A673 (cell line): Measurements from ENCODE around the gene TBPL1. TPM values are rescaled to one million over a fixed set of nuclear protein-coding genes. Genes with fewer than 3 reads are reported as not detected.

Source experiments
- BruUV-seq: library from RNA; stranded (reverse); fragments of 400-500 nt; replicated peaks from 2 replicates; lab custom pipeline; 2021; lab: Mats Ljungman, UMichigan
- CTCF ChIA-PET: fragments of 300-600 bp; sonication (Branson Sonifier 250); formaldehyde crosslinking; loops from one replicate; lab custom pipeline; 2022; ENCODE audit warnings: antibody characterized with exemption; lab: Charles Lee
- POLR2A ChIA-PET: fragments of 300-600 bp; sonication (Branson Sonifier 250); formaldehyde crosslinking; loops from one replicate; lab custom pipeline; 2022; ENCODE audit warnings: antibody characterized with exemption; ENCODE audit not compliant: low non-redundant PET; lab: Charles Lee
- DNase-seq: peaks from one replicate; pipeline ENCODE4 v3.0.0-alpha.2; 2015; ENCODE audit warnings: low spot score
- H3K27ac ChIP-seq: fragments of 200-600 bp; sonication (generic); 2 replicates; pipeline ENCODE4 v1.5.1; 2016; ENCODE audit warnings: mixed run types, low read depth, mild to moderate bottlenecking, mixed read lengths, antibody characterized with exemption, low read length; ENCODE audit not compliant: poor library complexity, severe bottlenecking
- H3K27me3 ChIP-seq: fragments of 200-600 bp; sonication (generic); replicated peaks from 2 replicates; pipeline ENCODE4 v1.6.1; 2017; ENCODE audit warnings: mixed run types, low read depth, mild to moderate bottlenecking, mixed read lengths, antibody characterized with exemption, low read length; ENCODE audit not compliant: insufficient read depth, poor library complexity
- H3K36me3 ChIP-seq: fragments of 200-600 bp; sonication (generic); 2 replicates; pipeline ENCODE4 v1.6.1; 2016; ENCODE audit warnings: mixed run types, mild to moderate bottlenecking, mixed read lengths, antibody characterized with exemption, low read length; ENCODE audit not compliant: insufficient read depth, poor library complexity, severe bottlenecking
- H3K4me1 ChIP-seq: fragments of 200-600 bp; sonication (generic); 2 replicates; pipeline ENCODE4 v1.6.1; 2017; ENCODE audit warnings: mixed run types, mild to moderate bottlenecking, mixed read lengths, antibody characterized with exemption, low read length; ENCODE audit not compliant: insufficient read depth, poor library complexity, severe bottlenecking
- H3K4me3 ChIP-seq: fragments of 200-600 bp; sonication (generic); 2 replicates; pipeline ENCODE4 v1.5.1; 2016; ENCODE audit warnings: low read depth, mixed run types, mild to moderate bottlenecking, mixed read lengths, low read length; ENCODE audit not compliant: poor library complexity, severe bottlenecking
- H3K9me3 ChIP-seq: fragments of 200-600 bp; sonication (generic); 2 replicates; pipeline ENCODE4 v1.6.1; 2016; ENCODE audit warnings: mixed run types, low read depth, mild to moderate bottlenecking, mixed read lengths, antibody characterized with exemption, low read length; ENCODE audit not compliant: poor library complexity, severe bottlenecking
- EZH2 ChIP-seq: fragments of 200-600 bp; sonication (generic); IDR thresholded peaks from 2 replicates; pipeline ENCODE4 v1.6.1; 2017; ENCODE audit warnings: borderline replicate concordance, low read depth, mild to moderate bottlenecking, mixed read lengths, antibody characterized with exemption, low read length; ENCODE audit not compliant: poor library complexity, severe bottlenecking
- intact Hi-C: fragments of 100-400 bp; cut with micrococcal nuclease; formaldehyde crosslinking; loops from one replicate; pipeline ENCODE4 v1.10.0; 2022; ENCODE audit not compliant: unreplicated experiment
- total RNA-seq: library from RNA; stranded (reverse); gene quantifications from 2 replicates; pipeline ENCODE4 v1.2.3, GENCODE V29; 2021
- TF ChIP-seq, protein P1 (sequence below): fragments of 300-800, 200-600 bp; sonication (generic); conservative IDR thresholded peaks from 2 replicates; pipeline ENCODE4 v1.5.1; 2017; ENCODE audit warnings: low read depth, mild to moderate bottlenecking, antibody characterized with exemption, low read length, moderate library complexity, mixed read lengths

TBPL1 gene
- total RNA-seq, 1 experiment from 2014 or later, result 46.3 TPM

DNA sequence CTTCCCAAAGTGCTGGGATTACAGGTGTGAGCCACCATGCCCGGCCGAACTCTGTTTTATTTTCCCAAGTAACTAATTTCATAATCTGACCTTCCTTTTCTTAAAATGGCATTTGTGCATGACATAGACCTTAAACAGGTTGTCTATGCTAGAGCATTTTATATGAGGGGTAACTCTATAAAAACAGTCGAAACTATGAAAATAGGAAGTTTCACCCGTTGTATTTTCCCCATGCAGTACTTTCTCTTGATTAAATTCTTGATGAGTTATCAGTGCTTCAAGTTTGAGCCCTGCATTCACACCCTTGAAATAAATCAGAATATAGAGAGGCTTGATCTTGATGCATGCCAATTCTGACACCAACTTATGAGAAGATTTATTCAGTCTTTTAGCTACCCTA lies 11.7 kb downstream of the TBPL1 start:
- H3K36me3 ChIP-seq, result no peaks in the 10 kb centered on the region
- DNase-seq, result no peak
- POLR2A ChIA-PET, result no interaction called here
- TF ChIP-seq, protein P1, sequence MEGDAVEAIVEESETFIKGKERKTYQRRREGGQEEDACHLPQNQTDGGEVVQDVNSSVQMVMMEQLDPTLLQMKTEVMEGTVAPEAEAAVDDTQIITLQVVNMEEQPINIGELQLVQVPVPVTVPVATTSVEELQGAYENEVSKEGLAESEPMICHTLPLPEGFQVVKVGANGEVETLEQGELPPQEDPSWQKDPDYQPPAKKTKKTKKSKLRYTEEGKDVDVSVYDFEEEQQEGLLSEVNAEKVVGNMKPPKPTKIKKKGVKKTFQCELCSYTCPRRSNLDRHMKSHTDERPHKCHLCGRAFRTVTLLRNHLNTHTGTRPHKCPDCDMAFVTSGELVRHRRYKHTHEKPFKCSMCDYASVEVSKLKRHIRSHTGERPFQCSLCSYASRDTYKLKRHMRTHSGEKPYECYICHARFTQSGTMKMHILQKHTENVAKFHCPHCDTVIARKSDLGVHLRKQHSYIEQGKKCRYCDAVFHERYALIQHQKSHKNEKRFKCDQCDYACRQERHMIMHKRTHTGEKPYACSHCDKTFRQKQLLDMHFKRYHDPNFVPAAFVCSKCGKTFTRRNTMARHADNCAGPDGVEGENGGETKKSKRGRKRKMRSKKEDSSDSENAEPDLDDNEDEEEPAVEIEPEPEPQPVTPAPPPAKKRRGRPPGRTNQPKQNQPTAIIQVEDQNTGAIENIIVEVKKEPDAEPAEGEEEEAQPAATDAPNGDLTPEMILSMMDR, result no peak
- TF ChIP-seq EZH2, result no peak
- H3K27ac ChIP-seq, result no peak overlapping the region
- H3K4me1 ChIP-seq, result peaks cover 15% of the 10 kb centered on the region
- intact Hi-C loops, result no loop called here
- no peak overlapping the region for H3K4me3 ChIP-seq
- H3K9me3 ChIP-seq, result no peaks in the 10 kb centered on the region
- no peaks in the 10 kb centered on the region for H3K27me3 ChIP-seq
- BruUV-seq, result no TSS peak
- CTCF ChIA-PET, result no interaction called here

DNA sequence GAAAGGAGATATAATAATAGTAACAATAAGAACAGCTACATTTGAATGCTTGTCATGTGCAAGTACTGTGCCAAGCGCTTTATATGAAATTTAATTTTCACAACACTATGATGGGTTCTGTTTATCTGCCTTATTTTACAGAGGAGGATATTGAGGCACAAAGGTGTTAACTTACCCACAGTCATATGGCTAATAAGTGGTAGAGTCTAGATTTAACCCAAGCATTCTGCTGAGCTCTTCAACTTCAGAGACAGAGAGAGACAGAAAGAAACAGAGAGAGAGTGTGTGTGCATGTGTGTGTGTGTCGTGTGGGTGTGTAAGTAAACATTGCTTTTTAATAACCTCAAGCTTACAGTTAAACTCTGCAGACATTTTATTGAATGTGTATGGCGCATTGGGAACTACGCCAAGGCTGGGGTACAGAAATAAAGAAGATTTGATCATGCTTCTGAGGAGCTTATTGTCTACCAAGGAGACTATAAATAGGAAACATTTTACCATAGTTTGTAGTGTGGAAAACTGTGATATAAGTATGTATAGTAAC lies 12.9 kb downstream of the TBPL1 start:
- H3K4me3 ChIP-seq, result no peak overlapping the region
- no peak overlapping the region for H3K27ac ChIP-seq
- intact Hi-C loops, result no loop called here
- ChIA-PET CTCF (no interaction called here), POLR2A (interaction anchor here (0.6 kb wide), 1 partner anchor 30 kb away, joined by 3 read pairs; no protein-coding TSS in a partner anchor)
- no peak for TF ChIP-seq EZH2
- TF ChIP-seq, protein P1, result no peak
- no peaks in the 10 kb centered on the region for H3K9me3 ChIP-seq
- H3K36me3 ChIP-seq, result no peaks in the 10 kb centered on the region
- H3K4me1 ChIP-seq, result peaks cover 18% of the 10 kb centered on the region
- no peaks in the 10 kb centered on the region for H3K27me3 ChIP-seq
- DNase-seq, result no peak
- BruUV-seq, result no TSS peak

DNA sequence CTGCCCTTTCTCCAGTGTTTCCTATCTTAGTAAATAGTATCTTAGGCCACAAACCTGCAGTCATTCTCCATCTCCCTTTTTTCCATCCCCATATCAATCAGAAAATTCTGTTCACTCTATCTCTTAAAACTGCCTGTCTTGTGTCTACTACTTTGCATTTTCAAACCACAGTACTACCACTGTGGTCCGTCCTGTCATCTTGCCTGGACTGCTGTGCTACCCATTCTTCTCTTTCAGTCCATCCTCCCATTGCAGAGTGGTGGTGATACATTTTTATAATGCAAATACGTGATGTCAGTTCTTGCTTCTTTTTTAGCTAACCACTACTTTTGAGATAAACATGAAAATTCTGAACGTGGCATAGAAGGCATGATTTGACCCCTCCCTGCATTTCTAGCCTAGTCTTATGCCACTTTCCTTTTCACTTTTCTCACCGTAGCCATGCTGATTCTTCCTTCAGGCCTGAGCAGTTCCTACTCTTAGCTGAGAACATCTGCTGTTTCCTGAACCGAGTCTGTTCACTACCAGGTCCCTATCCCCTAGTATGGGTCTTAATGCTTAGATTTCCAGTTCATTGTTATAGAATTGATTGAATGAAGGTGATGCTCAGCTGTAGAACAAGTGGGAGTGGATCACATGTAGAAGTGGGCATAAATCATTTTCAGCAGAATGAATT lies 13.8 kb downstream of the TBPL1 start:
- no TSS peak for BruUV-seq
- Histone ChIP-seq H3K9me3 (no peaks in the 10 kb centered on the region), H3K4me3 (no peak overlapping the region), H3K36me3 (no peaks in the 10 kb centered on the region), H3K27me3 (no peaks in the 10 kb centered on the region), H3K27ac (no peak overlapping the region), H3K4me1 (peaks cover 14% of the 10 kb centered on the region)
- CTCF ChIA-PET, result interaction anchor here (0.6 kb wide), 1 partner anchor 14 kb away, joined by 12 read pairs; no protein-coding TSS in a partner anchor
- intact Hi-C loops, result no loop called here
- POLR2A ChIA-PET, result no interaction called here
- TF ChIP-seq, protein P1, result no peak
- no peak for TF ChIP-seq EZH2
- DNase-seq, result no peak
